ENCODE results near the gene RAD51. TPM values are rescaled to one million over a fixed set of nuclear protein-coding genes. Genes with fewer than 3 reads are reported as not detected.

Gene RAD51
- total and polyA plus RNA-seq, 4 donors = 0.95 to 2.2 (median 1.2) TPM

GRCh38 chr15:40746916-40747418, 52.0 kb downstream of the RAD51 start:
- Histone ChIP-seq H3K4me1 (ENCODE audit: control insufficient read depth in 5 of 5, insufficient read depth in 5 of 5, low read length in 5 of 5) (no peaks in the 10 kb centered on the region), H3K4me3 (no peak overlapping the region), H3K36me3 (ENCODE audit: control insufficient read depth in 4 of 4, insufficient read depth in 4 of 4, low read length in 4 of 4) (peaks cover 15 to 39% (median 31%) of the 10 kb centered on the region in 4 donors), H3K9me3 (ENCODE audit: control insufficient read depth in 4 of 4, insufficient read depth in 3 of 4, low read length in 3 of 4) (no peaks in the 10 kb centered on the region), H3K9ac (ENCODE audit: insufficient read depth in 1 of 2, low read length in 2 of 2) (no peak overlapping the region), H3K27ac (ENCODE audit: low read depth in 1 of 2, low read length in 1 of 2) (no peak overlapping the region), H3K27me3 (ENCODE audit: control insufficient read depth in 3 of 3, insufficient read depth in 3 of 3, low read length in 2 of 3) (no peaks in the 10 kb centered on the region)
- no peak for ATAC-seq (ENCODE audit: insufficient read depth, low FRiP score)
- TF ChIP-seq CTCF (IDR thresholded peaks at IDR 0.05; ENCODE audit: control extremely low read depth, extremely low read depth) = no peak
- no peak for DNase-seq
- 66 to 73% methylated on average over 3 of the region's 3 CpGs for WGBS, 2 donors

GRCh38 chr15:40747685-40748631, 53.0 kb downstream of the RAD51 start:
- H3K4me3 ChIP-seq = no peak overlapping the region
- 65 to 72% methylated on average over 7 of the region's 7 CpGs for WGBS, 2 donors
- TF ChIP-seq CTCF (IDR thresholded peaks at IDR 0.05; ENCODE audit: control extremely low read depth, extremely low read depth) = no peak
- peaks cover 11 to 42% (median 31%) of the 10 kb centered on the region in 4 donors for H3K36me3 ChIP-seq (ENCODE audit: control insufficient read depth in 4 of 4, insufficient read depth in 4 of 4, low read length in 4 of 4)
- ATAC-seq (ENCODE audit: insufficient read depth, low FRiP score) = no peak
- peak overlapping the region in 1 of 2 donors; percentile 4 for H3K27ac ChIP-seq (ENCODE audit: low read depth in 1 of 2, low read length in 1 of 2)
- no peaks in the 10 kb centered on the region for H3K9me3 ChIP-seq (ENCODE audit: control insufficient read depth in 4 of 4, insufficient read depth in 3 of 4, low read length in 3 of 4)
- no peaks in the 10 kb centered on the region for H3K27me3 ChIP-seq (ENCODE audit: control insufficient read depth in 3 of 3, insufficient read depth in 3 of 3, low read length in 2 of 3)
- H3K4me1 ChIP-seq (ENCODE audit: control insufficient read depth in 5 of 5, insufficient read depth in 5 of 5, low read length in 5 of 5) = no peaks in the 10 kb centered on the region
- DNase-seq = no peak
- H3K9ac ChIP-seq (ENCODE audit: insufficient read depth in 1 of 2, low read length in 2 of 2) = no peak overlapping the region

- 96 to 97% methylated on average over 4 of the region's 4 CpGs for WGBS, 2 donors
- ATAC-seq (ENCODE audit: insufficient read depth, low FRiP score) = no peak
- TF ChIP-seq CTCF (IDR thresholded peaks at IDR 0.05; ENCODE audit: control extremely low read depth, extremely low read depth) = no peak
- DNase-seq = no peak
- Histone ChIP-seq H3K4me3 (no peak overlapping the region), H3K4me1 (ENCODE audit: control insufficient read depth in 5 of 5, insufficient read depth in 5 of 5, low read length in 5 of 5) (peaks cover 0 to 5% (median 0%) of the 10 kb centered on the region in 5 donors), H3K27me3 (ENCODE audit: control insufficient read depth in 3 of 3, insufficient read depth in 3 of 3, low read length in 2 of 3) (no peaks in the 10 kb centered on the region), H3K36me3 (ENCODE audit: control insufficient read depth in 4 of 4, insufficient read depth in 4 of 4, low read length in 4 of 4) (peaks cover 11 to 33% (median 26%) of the 10 kb centered on the region in 4 donors), H3K9me3 (ENCODE audit: control insufficient read depth in 4 of 4, insufficient read depth in 3 of 4, low read length in 3 of 4) (no peaks in the 10 kb centered on the region), H3K27ac (ENCODE audit: low read depth in 1 of 2, low read length in 1 of 2) (no peak overlapping the region), H3K9ac (ENCODE audit: insufficient read depth in 1 of 2, low read length in 2 of 2) (no peak overlapping the region)
Observed at GRCh38 chr15:40749151-40749630, 54.2 kb downstream of the RAD51 start.
